8988T (cell line): ENCODE results near the gene PLD4.

Source experiments
- DNase-seq: peaks from one replicate; pipeline ENCODE4 v3.0.0; 2011

PLD4 gene

GRCh38 chr14:104976198-104977007 lies 51.7 kb downstream of the PLD4 start:
- DNase-seq = no peak

- no peak for DNase-seq
These were observed 52.5 kb downstream of the PLD4 start for GRCh38 chr14:104977008-104977680.

GRCh38 chr14:104977681-104978653 lies 53.3 kb downstream of the PLD4 start, which contains the start of gene AHNAK2:
Gene AHNAK2 (minus strand): TSS chr14:104978374. CDS start chr14:104978237, 137 bp downstream.
- no peak for DNase-seq

- DNase-seq = no peak
These were observed 54.3 kb downstream of the PLD4 start for GRCh38 chr14:104978746-104979691.

- DNase-seq = no peak
These were observed 55.3 kb downstream of the PLD4 start for GRCh38 chr14:104979758-104980610.

- DNase-seq = no peak
These were observed 56.2 kb downstream of the PLD4 start for GRCh38 chr14:104980611-104981531.

- DNase-seq = no peak
These were observed 57.2 kb downstream of the PLD4 start for GRCh38 chr14:104981699-104982541.

GRCh38 chr14:104982548-104983230 lies 58.0 kb downstream of the PLD4 start:
- no peak for DNase-seq
